Measurements from ENCODE around the gene WDR17. TPM values are rescaled to one million over a fixed set of nuclear protein-coding genes. Genes with fewer than 3 reads are reported as not detected.

WDR17 gene
- total RNA-seq, 1 donor from 2014 or later, result 1.8 TPM

- H3K9ac ChIP-seq (ENCODE audit: low read length), result no peak overlapping the region
- DNase-seq (ENCODE audit: low read depth) (no peak), FAIRE-seq (no peak)
- no peaks in the 10 kb centered on the region for H3K9me3 ChIP-seq (ENCODE audit: insufficient read depth, low read depth, low read length)
- H3K4me1 ChIP-seq (ENCODE audit: insufficient read depth, low read length), result no peaks in the 10 kb centered on the region
- no peaks in the 10 kb centered on the region for H3K9me3 Mint-ChIP-seq (ENCODE audit: unreplicated experiment)
- H3K27me3 ChIP-seq (ENCODE audit: insufficient read depth, low read length), result no peaks in the 10 kb centered on the region
- no peaks in the 10 kb centered on the region for H3K4me1 Mint-ChIP-seq (ENCODE audit: low read depth, unreplicated experiment)
- no peak overlapping the region for H2AFZ ChIP-seq (ENCODE audit: low read depth, low read length)
- H3K79me2 ChIP-seq (ENCODE audit: insufficient read depth, low read length), result no peaks in the 10 kb centered on the region
- TF ChIP-seq EZH2 (IDR thresholded peaks at IDR 0.05; ENCODE audit: insufficient read depth, low read length), result no peak
- TF ChIP-seq CTCF (IDR thresholded peaks at IDR 0.05; ENCODE audit: insufficient read depth, low read depth, low read length), result no peak
- no peak overlapping the region for H3K4me3 Mint-ChIP-seq (ENCODE audit: unreplicated experiment)
- H3K27ac Mint-ChIP-seq (ENCODE audit: unreplicated experiment), result no peak overlapping the region
- no peak overlapping the region for H3K4me2 ChIP-seq (ENCODE audit: low read length)
- no peak overlapping the region for H3K27ac ChIP-seq (ENCODE audit: low read depth, low read length)
- no peaks in the 10 kb centered on the region for H3K36me3 Mint-ChIP-seq (ENCODE audit: low read depth, unreplicated experiment)
- H3K4me3 ChIP-seq (ENCODE audit: insufficient read depth, low read depth, low read length), result no peak overlapping the region
- no peaks in the 10 kb centered on the region for H3K36me3 ChIP-seq (ENCODE audit: insufficient read depth, low read length)
- H3K27me3 Mint-ChIP-seq (ENCODE audit: low read depth, unreplicated experiment), result peaks cover 3% of the 10 kb centered on the region
- no peaks in the 10 kb centered on the region for H4K20me1 ChIP-seq (ENCODE audit: insufficient read depth, low read length)
Measured at GRCh38 chr4:176052744-176053143, 12.9 kb upstream of the WDR17 start.

- H3K4me1 Mint-ChIP-seq (ENCODE audit: low read depth, unreplicated experiment), result no peaks in the 10 kb centered on the region
Measured at GRCh38 chr4:176053785-176054184, 11.9 kb upstream of the WDR17 start.

More at GRCh38 chr4:176053785-176054184, 11.9 kb upstream of the WDR17 start:
- Histone ChIP-seq H3K9ac (ENCODE audit: low read length) (no peak overlapping the region), H3K79me2 (ENCODE audit: insufficient read depth, low read length) (no peaks in the 10 kb centered on the region), H3K9me3 (ENCODE audit: insufficient read depth, low read depth, low read length) (no peaks in the 10 kb centered on the region), H3K4me3 (ENCODE audit: insufficient read depth, low read depth, low read length) (no peak overlapping the region), H3K27me3 (ENCODE audit: insufficient read depth, low read length) (no peaks in the 10 kb centered on the region), H3K4me1 (ENCODE audit: insufficient read depth, low read length) (no peaks in the 10 kb centered on the region), H4K20me1 (ENCODE audit: insufficient read depth, low read length) (no peaks in the 10 kb centered on the region), H2AFZ (ENCODE audit: low read depth, low read length) (no peak overlapping the region), H3K27ac (ENCODE audit: low read depth, low read length) (no peak overlapping the region), H3K36me3 (ENCODE audit: insufficient read depth, low read length) (no peaks in the 10 kb centered on the region), H3K4me2 (ENCODE audit: low read length) (no peak overlapping the region)
- Mint-ChIP-seq H3K4me3 (ENCODE audit: unreplicated experiment) (no peak overlapping the region), H3K27me3 (ENCODE audit: low read depth, unreplicated experiment) (peaks cover 3% of the 10 kb centered on the region), H3K9me3 (ENCODE audit: unreplicated experiment) (no peaks in the 10 kb centered on the region), H3K36me3 (ENCODE audit: low read depth, unreplicated experiment) (no peaks in the 10 kb centered on the region), H3K27ac (ENCODE audit: unreplicated experiment) (no peak overlapping the region)
- no peak for FAIRE-seq
- TF ChIP-seq EZH2 (IDR thresholded peaks at IDR 0.05; ENCODE audit: insufficient read depth, low read length) (no peak), CTCF (IDR thresholded peaks at IDR 0.05; ENCODE audit: insufficient read depth, low read depth, low read length) (no peak)
- no peak for DNase-seq (ENCODE audit: low read depth)
